Neural progenitor cell (in vitro differentiated cells): ENCODE data around the gene SASS6.

ENCODE experiments used
- CTCF ChIP-seq: fragments of 200-600 bp; sonication (generic); IDR thresholded peaks from 2 replicates; pipeline ENCODE4 v1.5.1; 2017; ENCODE audit warnings: antibody characterized with exemption, mild to moderate bottlenecking
- EZH2 ChIP-seq: fragments of 200-600 bp; sonication (generic); IDR thresholded peaks from 2 replicates; pipeline ENCODE4 v1.6.1; 2017; ENCODE audit warnings: antibody characterized with exemption, mild to moderate bottlenecking, moderate library complexity
- EZH2phosphoT487 ChIP-seq: fragments of 200-600 bp; sonication (generic); IDR thresholded peaks from 2 replicates; pipeline ENCODE4 v1.6.1; 2017; ENCODE audit warnings: antibody characterized with exemption

GRCh38 chr1:100127226-100127625 lies 5.5 kb downstream of the SASS6 start:
- TF ChIP-seq CTCF (no peak), EZH2phosphoT487 (no peak), EZH2 (no peak)
